Naive thymus-derived CD8-positive, alpha-beta T cell (primary cell): ENCODE data around the gene LYZ. TPM values are rescaled to one million over a fixed set of nuclear protein-coding genes. Genes with fewer than 3 reads are reported as not detected.
A peak's percentile ranks its signal among the peaks of the same experiment; 100 is the strongest.
"Not testable (repeated sequence)": the region's sequence is repeated elsewhere in the genome, so short reads cannot be mapped to it uniquely, and the experiment has no call there.

Experiments used
- ATAC-seq, 2 donors: fragments of 150-1000 bp; cut with Tn5 transposase in 1 of 2; sonication (Bioruptor Pico), chemical (Tn5 transposase) in 1 of 2; 1 replicate in 1 of 2; 2 replicates in 1 of 2; pipeline ENCODE4 v1.10.0; 2021; ENCODE audit warnings: mild to moderate bottlenecking in 2 of 2, moderate library complexity in 2 of 2
- POLR2A ChIA-PET: fragments of 350-600 bp; sonication (Branson Sonifier 250); formaldehyde crosslinking; loops from one replicate; lab custom pipeline; 2021; ENCODE audit warnings: antibody characterized with exemption; lab: Charles Lee
- DNase-seq, 10 donors: peaks; one replicate each; pipeline versions ENCODE4 v3.0.0 to v3.0.0-alpha.2; 2020 to 2022
- H3K27ac Mint-ChIP-seq, 10 donors: one replicate each; pipeline ENCODE4 v1.8.0; 2020 to 2022; ENCODE audit warnings: mild to moderate bottlenecking in 10 of 10, mixed read lengths in 10 of 10, moderate library complexity in 4 of 10, inconsistent platforms in 1 of 10
- H3K27me3 Mint-ChIP-seq, 5 donors: one replicate each; pipeline ENCODE4 v1.8.0; 2021 to 2022; ENCODE audit warnings: mixed read lengths in 5 of 5
- H3K36me3 Mint-ChIP-seq, 3 donors: one replicate each; pipeline ENCODE4 v1.8.0; 2020 to 2022; ENCODE audit warnings: mixed read lengths in 3 of 3, mild to moderate bottlenecking in 2 of 3, inconsistent platforms in 1 of 3
- H3K4me1 Mint-ChIP-seq, 4 donors: one replicate each; pipeline ENCODE4 v1.8.0; 2021 to 2022; ENCODE audit warnings: mixed read lengths in 4 of 4
- H3K4me3 Mint-ChIP-seq, 10 donors: one replicate each; pipeline ENCODE4 v1.8.0; 2020 to 2022; ENCODE audit warnings: mild to moderate bottlenecking in 10 of 10, mixed read lengths in 10 of 10, moderate library complexity in 6 of 10, inconsistent platforms in 1 of 10
- H3K9me3 Mint-ChIP-seq, 9 donors: one replicate each; pipeline ENCODE4 v1.8.0; 2020 to 2022; ENCODE audit warnings: mixed read lengths in 9 of 9, mild to moderate bottlenecking in 3 of 9, inconsistent platforms in 1 of 9, moderate library complexity in 1 of 9
- polyA plus RNA-seq, 3 donors: library from polyadenylated mRNA; unstranded; fragments of 300-500 nt; fragmentation: Illumina TruSeq; gene quantifications; one replicate each; pipeline ENCODE4 v1.2.3, GENCODE V29; 2021
- total RNA-seq, 8 experiments: library from RNA in 2 of 8; stranded (reverse) in 2 of 8; gene quantifications; one replicate each; pipeline ENCODE4 v1.2.3 and lab custom pipeline; 2021 to 2026

LYZ gene
- 1 to 10 TPM; 7.2 to 7.3 TPM for total RNA-seq
- polyA plus RNA-seq = 10 to 100 TPM in 1 of 3 donors, 1 to 10 TPM in 1, under 1 TPM in 1; 0.09 to 17.3 (median 5.9) TPM
- total RNA-seq (lab: John Stamatoyannopoulos, UW) = 0 to 0.26 (median 0) reads per million in 6 experiments

GRCh38 chr12:69348162-69348938 is at the start of gene LYZ:
TSS of gene LYZ (plus strand) at chr12:69348381. CDS start at chr12:69348409, 28 bp downstream.
- DNase-seq (no peak), ATAC-seq (no peak)
- H3K27me3 Mint-ChIP-seq = no peaks in the 10 kb centered on the region
- peak within 1 kb of the TSS in 1 of 10 donors; percentile 61 for H3K4me3 Mint-ChIP-seq
- peaks cover 0 to 8% (median 3%) of the 10 kb centered on the region in 4 donors for H3K4me1 Mint-ChIP-seq
- POLR2A ChIA-PET = interaction anchor here (0.5 to 0.7 kb wide), 2 partner anchors 18 to 66 kb away, joined by 3 read pairs; no protein-coding TSS in a partner anchor
- no peaks in the 10 kb centered on the region for H3K9me3 Mint-ChIP-seq
- peak within 1 kb of the TSS in 2 of 10 donors; percentile 7 to 74 for H3K27ac Mint-ChIP-seq
- no peaks in the 10 kb centered on the region for H3K36me3 Mint-ChIP-seq

GRCh38 chr12:69298947-69299346 is 49.2 kb upstream of the LYZ start:
- peaks cover 0 to 11% (median 4%) of the 10 kb centered on the region in 9 donors for H3K9me3 Mint-ChIP-seq
- H3K4me3 Mint-ChIP-seq = no peak overlapping the region
- H3K36me3 Mint-ChIP-seq = peaks cover 0 to 7% (median 4%) of the 10 kb centered on the region in 3 donors
- H3K27ac Mint-ChIP-seq = no peak overlapping the region
- no peaks in the 10 kb centered on the region for H3K4me1 Mint-ChIP-seq
- H3K27me3 Mint-ChIP-seq = peaks cover 4 to 37% (median 15%) of the 10 kb centered on the region in 5 donors
- ATAC-seq = no peak
- POLR2A ChIA-PET = interaction anchor here (0.7 to 0.8 kb wide), 2 partner anchors 17 to 170 kb away, joined by 3 read pairs; no protein-coding TSS in a partner anchor
- DNase-seq = no peak

- ATAC-seq (no peak), DNase-seq (no peak)
- Mint-ChIP-seq H3K36me3 (peaks cover 0 to 26% (median 13%) of the 10 kb centered on the region in 3 donors), H3K27me3 (peaks cover 0 to 2% (median under 1%) of the 10 kb centered on the region in 5 donors), H3K27ac (no peak overlapping the region), H3K4me3 (no peak overlapping the region), H3K9me3 (peaks cover 0 to 32% (median 18%) of the 10 kb centered on the region in 9 donors), H3K4me1 (no peaks in the 10 kb centered on the region)
- POLR2A ChIA-PET = no interaction called here
These were observed 43.9 kb upstream of the LYZ start for GRCh38 chr12:69304284-69304683.

GRCh38 chr12:69309461-69309860 is 38.7 kb upstream of the LYZ start:
- H3K4me3 Mint-ChIP-seq = no peak overlapping the region
- peaks cover 0 to 2% (median 0%) of the 10 kb centered on the region in 5 donors for H3K27me3 Mint-ChIP-seq
- H3K4me1 Mint-ChIP-seq = no peaks in the 10 kb centered on the region
- peaks cover 0 to 22% (median 11%) of the 10 kb centered on the region in 9 donors for H3K9me3 Mint-ChIP-seq
- POLR2A ChIA-PET = no interaction called here
- DNase-seq = no peak
- no peak overlapping the region for H3K27ac Mint-ChIP-seq
- H3K36me3 Mint-ChIP-seq = peaks cover 0 to 26% (median 9%) of the 10 kb centered on the region in 3 donors
- ATAC-seq = no peak

GRCh38 chr12:69313209-69313608 is 35.0 kb upstream of the LYZ start:
- H3K4me3 Mint-ChIP-seq = no peak overlapping the region
- DNase-seq = no peak
- peaks cover 0 to 12% (median 8%) of the 10 kb centered on the region in 3 donors for H3K36me3 Mint-ChIP-seq
- POLR2A ChIA-PET = interaction anchor here (1.4 to 2.6 kb wide), 2 partner anchors 12 to 17 kb away, joined by 3 to 6 read pairs; no protein-coding TSS in a partner anchor
- H3K9me3 Mint-ChIP-seq = peaks cover 0 to 21% (median 2%) of the 10 kb centered on the region in 9 donors
- no peaks in the 10 kb centered on the region for H3K27me3 Mint-ChIP-seq
- no peak overlapping the region for H3K27ac Mint-ChIP-seq
- no peaks in the 10 kb centered on the region for H3K4me1 Mint-ChIP-seq
- ATAC-seq = no peak

GRCh38 chr12:69316784-69317183 is 31.4 kb upstream of the LYZ start:
- H3K4me1 Mint-ChIP-seq, ATAC-seq, H3K27ac Mint-ChIP-seq, POLR2A ChIA-PET, DNase-seq, H3K4me3 Mint-ChIP-seq: not testable (repeated sequence)
- H3K27me3 Mint-ChIP-seq = peaks cover 1 to 10% (median 6%) of the 10 kb centered on the region in 5 donors
- peaks cover 0 to 39% (median 2%) of the 10 kb centered on the region in 9 donors for H3K9me3 Mint-ChIP-seq
- H3K36me3 Mint-ChIP-seq = peaks cover 0 to 17% (median 9%) of the 10 kb centered on the region in 3 donors

GRCh38 chr12:69317233-69317632 is 30.9 kb upstream of the LYZ start:
- H3K4me3 Mint-ChIP-seq, DNase-seq, ATAC-seq, H3K27ac Mint-ChIP-seq, H3K4me1 Mint-ChIP-seq, POLR2A ChIA-PET: not testable (repeated sequence)
- H3K9me3 Mint-ChIP-seq = peaks cover 0 to 39% (median 2%) of the 10 kb centered on the region in 9 donors
- peaks cover 0 to 17% (median 9%) of the 10 kb centered on the region in 3 donors for H3K36me3 Mint-ChIP-seq
- H3K27me3 Mint-ChIP-seq = peaks cover 1 to 10% (median 6%) of the 10 kb centered on the region in 5 donors

GRCh38 chr12:69318225-69318624 is 30.0 kb upstream of the LYZ start:
- H3K4me3 Mint-ChIP-seq = no peak overlapping the region
- H3K27me3 Mint-ChIP-seq = peaks cover 1 to 10% (median 8%) of the 10 kb centered on the region in 5 donors
- DNase-seq (no peak), ATAC-seq (no peak)
- peaks cover 0 to 17% (median 9%) of the 10 kb centered on the region in 3 donors for H3K36me3 Mint-ChIP-seq
- peaks cover 0 to 2% (median 0%) of the 10 kb centered on the region in 4 donors for H3K4me1 Mint-ChIP-seq
- POLR2A ChIA-PET = no interaction called here
- H3K27ac Mint-ChIP-seq = no peak overlapping the region
- peaks cover 0 to 39% (median 2%) of the 10 kb centered on the region in 9 donors for H3K9me3 Mint-ChIP-seq

GRCh38 chr12:69321351-69321750 is 26.8 kb upstream of the LYZ start:
- DNase-seq (no peak), ATAC-seq (no peak)
- POLR2A ChIA-PET = interaction anchor here (3.7 kb wide), 1 partner anchor 9 kb away, joined by 15 read pairs; no protein-coding TSS in a partner anchor
- H3K27ac Mint-ChIP-seq = peak overlapping the region in 1 of 10 donors; percentile 32
- peaks cover 4 to 14% (median 10%) of the 10 kb centered on the region in 4 donors for H3K4me1 Mint-ChIP-seq
- peaks cover under 1 to 14% (median 1%) of the 10 kb centered on the region in 3 donors for H3K36me3 Mint-ChIP-seq
- peaks cover 1 to 10% (median 8%) of the 10 kb centered on the region in 5 donors for H3K27me3 Mint-ChIP-seq
- no peak overlapping the region for H3K4me3 Mint-ChIP-seq
- H3K9me3 Mint-ChIP-seq = peaks cover 0 to 34% (median 2%) of the 10 kb centered on the region in 9 donors

GRCh38 chr12:69324797-69325466 is 23.2 kb upstream of the LYZ start:
- Mint-ChIP-seq H3K4me3 (no peak overlapping the region), H3K27ac (peak overlapping the region in 5 of 10 donors; percentile 19 to 74 (median 36)), H3K36me3 (peaks cover 5 to 9% (median 6%) of the 10 kb centered on the region in 3 donors), H3K27me3 (peaks cover 1 to 10% (median 6%) of the 10 kb centered on the region in 5 donors), H3K9me3 (peaks cover 0 to 5% (median 0%) of the 10 kb centered on the region in 9 donors), H3K4me1 (peaks cover 11 to 30% (median 23%) of the 10 kb centered on the region in 4 donors)
- DNase-seq (peak in 1 of 10 donors; percentile 12), ATAC-seq (no peak)
- POLR2A ChIA-PET = interaction anchor here (1.0 kb wide), 1 partner anchor 11 kb away, joined by 3 read pairs; no protein-coding TSS in a partner anchor

- Mint-ChIP-seq H3K27ac (peak overlapping the region; percentile 82 to 99 (median 96)), H3K27me3 (no peaks in the 10 kb centered on the region), H3K4me1 (peaks cover 20 to 56% (median 45%) of the 10 kb centered on the region in 4 donors), H3K4me3 (peak overlapping the region in 6 of 10 donors; percentile 8 to 55 (median 47)), H3K36me3 (peaks cover 0 to 7% (median 5%) of the 10 kb centered on the region in 3 donors), H3K9me3 (no peaks in the 10 kb centered on the region)
- ATAC-seq (no peak), DNase-seq (no peak)
- POLR2A ChIA-PET = no interaction called here
These were observed 19.8 kb upstream of the LYZ start for GRCh38 chr12:69328426-69328825.
